HCT116 (cell line): Measurements from ENCODE around the gene MRRF. TPM values are rescaled to one million over a fixed set of nuclear protein-coding genes. Genes with fewer than 3 reads are reported as not detected.

Source experiments
- ATAC-seq: fragments of 200-7000 bp; cut with Tn5 transposase; 2 replicates; pipeline ENCODE4 v1.9.1; 2020; ENCODE audit warnings: mild to moderate bottlenecking, moderate library complexity
- BruUV-seq: library from RNA; stranded (reverse); fragments of 400-500 nt; replicated peaks from 2 replicates; lab custom pipeline; 2021; lab: Mats Ljungman, UMichigan
- CTCF ChIA-PET: fragments of 300-600 bp; sonication (Branson Sonifier 250); formaldehyde crosslinking; loops from one replicate; lab custom pipeline; 2021; ENCODE audit warnings: antibody characterized with exemption; lab: Charles Lee
- POLR2A ChIA-PET: fragments of 300-600, 350-600 bp; sonication (Branson Sonifier 250); formaldehyde crosslinking; loops from one replicate; lab custom pipeline; 2021; ENCODE audit warnings: antibody characterized with exemption; lab: Charles Lee
- RAD21 ChIA-PET, 2 experiments: fragments of 300-600 bp; sonication (Branson Sonifier 250); formaldehyde crosslinking; loops; one replicate each; lab custom pipeline; 2023; ENCODE audit warnings: low total read pairs in 2 of 2; ENCODE audit not compliant: uncharacterized antibody in 2 of 2, unreplicated experiment in 2 of 2, low non-redundant PET in 1 of 2; lab: Charles Lee
- DNase-seq: peaks from one replicate; pipeline ENCODE4 v3.0.0-alpha.2; 2010; ENCODE audit warnings: low read depth, low spot score
- H2AFZ ChIP-seq: fragments of 200-600 bp; shearing (Covaris generic), sonication (generic); 2 replicates; pipeline ENCODE4 v1.6.1; 2017; ENCODE audit warnings: low read depth, mixed run types, mixed read lengths, antibody characterized with exemption, low read length; ENCODE audit not compliant: poor library complexity, severe bottlenecking
- H3K27ac ChIP-seq: 2 replicates; pipeline ENCODE4 v1.5.1; 2012; ENCODE audit warnings: low read depth, low read length
- H3K27me3 ChIP-seq: fragments of 200-600 bp; sonication (generic); 2 replicates; pipeline ENCODE4 v1.6.1; 2016; ENCODE audit warnings: mixed run types, low read length, mixed read lengths; ENCODE audit not compliant: insufficient read depth
- H3K36me3 ChIP-seq, 2 experiments: fragments of 200-500 bp in 1 of 2; fragments of 200-600 bp in 1 of 2; sonication (Bioruptor generic) in 1 of 2; sonication (generic) in 1 of 2; 2 replicates each; pipeline versions ENCODE4 v1.5.1 to v1.6.1; 2014 to 2016; ENCODE audit warnings: low read length in 2 of 2, inconsistent platforms in 1 of 2, mixed read lengths in 1 of 2, mixed run types in 1 of 2; ENCODE audit not compliant: insufficient read depth in 2 of 2, control insufficient read depth in 1 of 2
- H3K4me1 ChIP-seq, 2 experiments: fragments of 200-600 bp in 1 of 2; sonication (generic) in 1 of 2; 2 replicates each; pipeline versions ENCODE4 v1.5.1 to v1.6.1; 2012 to 2017; ENCODE audit warnings: low read length in 2 of 2, inconsistent platforms in 1 of 2, mild to moderate bottlenecking in 1 of 2, mixed read lengths in 1 of 2, mixed run types in 1 of 2, moderate library complexity in 1 of 2; ENCODE audit not compliant: insufficient read depth in 2 of 2, control insufficient read depth in 1 of 2
- H3K4me2 ChIP-seq: fragments of 200-600 bp; sonication (generic); 2 replicates; pipeline ENCODE4 v1.6.1; 2017; ENCODE audit warnings: mixed run types, low read length, mixed read lengths
- H3K4me3 ChIP-seq, 2 experiments: fragments of 200-600 bp in 1 of 2; sonication (generic) in 1 of 2; replicated peaks in 1 of 2; 2 replicates each; pipeline ENCODE4 v1.5.1; 2011 to 2016; ENCODE audit warnings: low read length in 2 of 2, control low read depth in 1 of 2, low read depth in 1 of 2, mild to moderate bottlenecking in 1 of 2, mixed read lengths in 1 of 2, mixed run types in 1 of 2
- H3K79me2 ChIP-seq: fragments of 200-600 bp; sonication (generic); 2 replicates; pipeline ENCODE4 v1.6.1; 2017; ENCODE audit warnings: mild to moderate bottlenecking, mixed run types, low read length, moderate library complexity, mixed read lengths; ENCODE audit not compliant: insufficient read depth
- H3K9ac ChIP-seq: fragments of 200-600 bp; sonication (generic); 2 replicates; pipeline ENCODE4 v1.6.1; 2016; ENCODE audit warnings: low read length, mixed read lengths
- H3K9me2 ChIP-seq: fragments of 200-600 bp; sonication (generic), shearing (Covaris generic); 2 replicates; pipeline ENCODE4 v1.6.1; 2017; ENCODE audit warnings: mixed run types, mild to moderate bottlenecking, moderate library complexity; ENCODE audit not compliant: insufficient read depth
- H3K9me3 ChIP-seq, 2 experiments: fragments of 200-500 bp in 1 of 2; fragments of 200-600 bp in 1 of 2; sonication (Bioruptor generic) in 1 of 2; sonication (generic) in 1 of 2; 2 replicates each; pipeline ENCODE4 v1.6.1; 2014 to 2017; ENCODE audit warnings: low read length in 2 of 2, mixed read lengths in 2 of 2, inconsistent platforms in 1 of 2, low read depth in 1 of 2, mild to moderate bottlenecking in 1 of 2, mixed run types in 1 of 2, moderate library complexity in 1 of 2; ENCODE audit not compliant: control insufficient read depth in 1 of 2, insufficient read depth in 1 of 2
- H4K20me1 ChIP-seq: fragments of 200-600 bp; sonication (generic), shearing (Covaris generic); 2 replicates; pipeline ENCODE4 v1.6.1; 2017; ENCODE audit warnings: mixed run types, mild to moderate bottlenecking, moderate library complexity; ENCODE audit not compliant: insufficient read depth
- CBX3 ChIP-seq: IDR thresholded peaks from 2 replicates; pipeline ENCODE4 v1.6.1; 2012; ENCODE audit warnings: low read depth
- RAD21 ChIP-seq: IDR thresholded peaks from 2 replicates; pipeline ENCODE4 v1.6.1; 2012; ENCODE audit warnings: low read depth, mild to moderate bottlenecking
- ZBTB33 ChIP-seq: IDR thresholded peaks from 2 replicates; pipeline ENCODE4 v1.6.1; 2011; ENCODE audit warnings: mild to moderate bottlenecking, low read length, moderate library complexity; ENCODE audit not compliant: insufficient replicate concordance; ENCODE audit errors: extremely low read depth
- intact Hi-C: fragments of 100-400 bp; cut with micrococcal nuclease; formaldehyde crosslinking; loops from 2 replicates; pipeline ENCODE4 v1.10.0; 2022
- total RNA-seq: library from RNA; stranded (reverse); gene quantifications from one replicate; pipeline ENCODE4 v1.2.1, GENCODE V29; 2021; ENCODE audit not compliant: unreplicated experiment

Gene MRRF
- total RNA-seq, 1 experiment from 2014 or later: 88.6 TPM

- H3K27ac ChIP-seq: no peak overlapping the region
- intact Hi-C loops: no loop called here
- peaks cover 9 to 20% of the 10 kb centered on the region in 2 experiments; a peak in 2 of 4 replicates for H3K36me3 ChIP-seq
- TF ChIP-seq ZBTB33: no peak
- H4K20me1 ChIP-seq: no peaks in the 10 kb centered on the region
- BruUV-seq: no TSS peak
- ATAC-seq: no peak
- H3K79me2 ChIP-seq: peaks cover 92% of the 10 kb centered on the region
- ChIA-PET RAD21 (no interaction called here), POLR2A (interaction anchor here (0.6 kb wide), 1 partner anchor 173 kb away, joined by 3 read pairs; no protein-coding TSS in a partner anchor), CTCF (no interaction called here)
- no peak overlapping the region for H2AFZ ChIP-seq
- H3K27me3 ChIP-seq: no peaks in the 10 kb centered on the region
- no peaks in the 10 kb centered on the region for H3K9me2 ChIP-seq
- peaks cover 4 to 15% of the 10 kb centered on the region in 2 experiments for H3K4me1 ChIP-seq
- H3K9ac ChIP-seq: no peak overlapping the region
- H3K9me3 ChIP-seq: no peaks in the 10 kb centered on the region
- no peak for DNase-seq
- no peak overlapping the region for H3K4me3 ChIP-seq
- H3K4me2 ChIP-seq: no peak overlapping the region
Measured at GRCh38 chr9:122268041-122268814, 3.5 kb downstream of the MRRF start.

- no peak overlapping the region for H3K9ac ChIP-seq
- POLR2A ChIA-PET: no interaction called here
- H3K4me2 ChIP-seq: no peak overlapping the region
- peaks cover 13 to 47% of the 10 kb centered on the region in 2 experiments; a peak in 3 of 4 replicates for H3K36me3 ChIP-seq
- no peaks in the 10 kb centered on the region for H3K27me3 ChIP-seq
- no peak overlapping the region for H3K4me3 ChIP-seq
- no peaks in the 10 kb centered on the region for H3K4me1 ChIP-seq
- no TSS peak for BruUV-seq
- peaks cover 100% of the 10 kb centered on the region for H3K79me2 ChIP-seq
- H4K20me1 ChIP-seq: peaks cover 6% of the 10 kb centered on the region; the same call in 1 of the 2 replicates
- CTCF ChIA-PET: no interaction called here
- ATAC-seq: no peak
- peaks cover 3 to 13% of the 10 kb centered on the region in 2 experiments; a peak in 2 of 4 replicates for H3K9me3 ChIP-seq
- H2AFZ ChIP-seq: no peak overlapping the region
- no peaks in the 10 kb centered on the region for H3K9me2 ChIP-seq
- RAD21 ChIA-PET: no interaction called here
- TF ChIP-seq CBX3 (0 out of 2 replicates have a peak, but pooled peaks have one; percentile 53), RAD21 (no peak)
- intact Hi-C loops: loop anchor here (1.0 kb wide), 1 partner anchor 37 kb away; no protein-coding TSS in a partner anchor
- no peak for DNase-seq
- no peak overlapping the region for H3K27ac ChIP-seq
Measured at GRCh38 chr9:122274055-122274454, 9.4 kb downstream of the MRRF start.
